Stimulated activated CD4-positive, alpha-beta T cell treated with anti-CD3 and anti-CD28 coated beads, Interleukin-2, amount 100 ng/mL, for 24 hours (primary cell): ENCODE results near the gene CDKL5.
"Not testable (repeated sequence)": the region's sequence is repeated elsewhere in the genome, so short reads cannot be mapped to it uniquely, and the experiment has no call there.

Experiments
- DNase-seq, 2 donors: peaks; one replicate each; pipeline ENCODE4 v3.0.0-alpha.2; 2020

Gene CDKL5

DNA sequence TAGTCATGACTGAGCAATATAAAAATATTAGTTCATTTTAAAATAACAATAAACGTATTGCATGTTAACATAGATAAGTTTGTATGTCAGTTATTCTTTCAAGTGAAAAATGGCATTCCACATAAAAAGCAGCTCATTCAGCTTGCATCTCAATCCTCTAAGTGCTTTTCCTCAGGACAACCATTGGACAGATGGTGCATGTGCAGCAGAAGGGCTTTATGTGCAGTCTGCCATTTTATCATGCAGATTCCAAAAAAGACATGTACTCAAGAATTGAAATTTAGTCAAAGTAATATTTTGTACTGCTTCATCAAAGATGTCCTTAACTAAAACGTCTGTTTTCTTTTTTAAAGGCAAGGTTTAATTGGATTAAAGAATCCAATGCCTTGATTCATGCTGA lies 153.1 kb downstream of the CDKL5 start:
- DNase-seq: no peak

DNA sequence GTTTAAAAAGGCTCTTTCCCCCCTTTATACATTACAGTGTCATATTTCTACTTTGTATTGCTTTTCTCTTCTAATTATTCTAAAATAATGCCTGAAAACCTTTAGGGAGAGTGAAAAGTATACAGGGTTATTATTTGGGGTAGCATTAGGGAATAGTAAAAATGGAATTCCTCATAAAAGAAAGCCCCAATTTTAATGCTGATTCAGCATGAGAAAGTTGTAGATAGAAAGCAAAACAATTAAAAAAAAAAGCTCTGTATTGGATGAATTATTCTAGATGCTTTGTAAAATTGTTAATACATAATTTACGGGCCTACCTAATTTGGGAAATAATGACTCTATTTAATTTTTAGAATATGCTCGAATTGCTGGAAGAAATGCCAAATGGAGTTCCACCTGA lies 154.1 kb downstream of the CDKL5 start:
- no peak for DNase-seq

DNA sequence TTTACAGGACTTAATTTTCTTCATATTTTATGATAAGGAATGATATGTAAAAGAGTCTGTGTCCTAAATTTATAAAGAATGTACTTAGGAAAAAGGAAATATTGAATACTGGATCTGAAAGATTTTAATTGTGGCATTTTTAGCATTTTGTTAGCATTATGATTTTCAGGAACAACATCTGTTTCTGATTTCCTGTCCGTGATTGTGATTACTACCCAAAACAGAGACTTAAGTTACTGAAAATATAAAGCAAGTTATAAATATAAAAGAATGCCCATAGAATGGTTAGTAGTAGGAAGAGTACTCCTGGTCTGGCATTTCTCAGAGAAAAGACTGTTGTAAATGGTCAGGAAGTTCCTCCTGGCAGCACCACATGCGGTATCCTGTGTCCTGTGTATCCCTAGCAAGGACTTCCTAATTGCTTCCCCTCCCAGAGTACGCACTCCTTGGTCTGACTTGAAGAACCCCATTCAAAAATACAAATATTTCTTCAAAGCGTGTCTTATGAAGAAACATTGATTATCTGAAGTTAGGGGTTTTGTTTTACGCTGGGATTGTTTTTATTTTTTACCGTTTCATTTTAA lies 157.6 kb downstream of the CDKL5 start:
- no peak for DNase-seq

DNA sequence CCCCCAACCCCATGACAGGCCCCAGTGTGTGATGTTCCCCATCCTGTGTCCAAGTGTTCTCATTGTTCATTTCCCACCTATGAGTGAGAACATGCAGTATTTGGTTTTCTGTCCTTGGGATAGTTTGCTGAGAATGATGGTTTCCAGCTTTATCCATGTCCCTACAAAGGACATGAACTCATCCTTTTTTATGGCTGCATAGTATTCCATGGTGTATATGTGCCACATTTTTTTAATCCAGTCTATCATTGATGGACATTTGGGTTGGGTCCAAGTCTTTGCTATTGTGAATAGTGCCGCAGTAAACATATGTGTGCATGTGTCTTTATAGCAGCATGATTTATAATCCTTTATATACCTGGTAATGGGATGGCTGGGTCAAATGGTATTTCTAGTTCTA lies 163.9 kb downstream of the CDKL5 start:
- DNase-seq: not testable (repeated sequence)

DNA sequence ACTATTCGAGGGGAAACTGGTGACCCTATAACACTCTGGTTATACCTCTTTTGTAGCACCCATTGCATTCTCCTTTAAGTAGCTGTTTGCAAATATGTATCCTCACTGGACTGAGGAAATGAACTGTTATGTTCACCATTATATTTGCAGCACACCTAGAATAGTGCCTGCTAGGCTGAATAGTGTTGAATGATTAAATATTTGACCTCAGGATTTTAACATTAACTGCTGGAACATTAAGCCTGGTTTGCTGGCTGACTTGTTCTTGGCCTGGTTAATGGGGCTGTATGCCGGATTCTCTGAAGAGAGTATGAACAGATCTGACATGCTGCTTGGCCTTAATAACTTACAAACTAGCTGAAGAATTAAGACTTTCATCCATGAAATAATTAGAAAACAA lies 166.4 kb downstream of the CDKL5 start:
- no peak for DNase-seq

DNA sequence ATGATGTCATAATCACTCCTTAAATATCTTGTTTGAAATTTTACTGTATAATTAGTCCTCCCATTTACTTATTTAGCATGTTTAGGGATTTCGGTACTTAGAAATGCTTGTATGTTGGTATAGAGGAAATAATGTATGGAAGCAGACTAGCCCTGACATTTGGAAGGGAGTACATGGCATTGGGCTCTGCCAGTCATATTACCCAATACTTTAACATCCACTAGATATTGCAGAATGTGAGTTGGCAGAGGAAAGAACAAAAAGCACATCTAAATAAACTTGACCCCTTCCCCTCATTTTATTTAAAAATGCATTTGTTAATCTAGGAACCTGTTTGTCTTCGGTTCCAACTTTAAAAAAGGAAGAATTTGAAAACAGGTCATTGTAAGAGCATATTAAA lies 168.7 kb downstream of the CDKL5 start:
- no peak for DNase-seq

DNA sequence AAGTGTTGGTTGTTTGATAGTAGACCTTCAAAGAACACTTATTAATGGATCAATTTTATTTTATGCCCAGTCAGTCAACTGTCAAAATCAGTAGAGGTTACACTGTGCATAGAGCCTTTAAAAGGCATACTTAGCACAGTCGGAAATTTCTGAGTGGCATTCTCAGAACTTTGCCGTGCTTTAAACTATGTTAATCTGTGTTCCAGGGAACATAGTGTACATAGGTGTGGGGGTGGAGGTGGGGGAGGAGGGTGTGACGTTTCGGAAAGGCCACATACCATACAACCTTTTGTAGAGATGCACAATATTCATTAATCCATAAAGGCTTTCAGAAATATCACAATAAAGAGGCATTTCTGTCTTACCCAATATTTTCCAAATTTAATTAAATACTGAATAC lies 170.7 kb downstream of the CDKL5 start:
- no peak for DNase-seq

DNA sequence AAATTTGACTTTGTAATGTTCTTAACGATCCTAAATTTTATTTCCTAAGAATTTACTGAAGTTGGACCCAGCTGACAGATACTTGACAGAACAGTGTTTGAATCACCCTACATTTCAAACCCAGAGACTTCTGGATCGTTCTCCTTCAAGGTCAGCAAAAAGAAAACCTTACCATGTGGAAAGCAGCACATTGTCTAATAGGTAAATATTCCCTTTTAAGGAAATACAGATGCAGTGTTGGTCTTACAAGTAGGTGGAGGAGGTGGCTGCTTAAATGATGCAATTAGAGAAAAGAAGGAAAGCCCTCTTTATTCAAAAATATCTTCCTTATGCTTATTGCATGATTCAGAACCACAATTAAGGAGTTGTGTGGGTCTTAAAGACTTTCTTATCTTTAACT lies 173.0 kb downstream of the CDKL5 start:
- no peak for DNase-seq

DNA sequence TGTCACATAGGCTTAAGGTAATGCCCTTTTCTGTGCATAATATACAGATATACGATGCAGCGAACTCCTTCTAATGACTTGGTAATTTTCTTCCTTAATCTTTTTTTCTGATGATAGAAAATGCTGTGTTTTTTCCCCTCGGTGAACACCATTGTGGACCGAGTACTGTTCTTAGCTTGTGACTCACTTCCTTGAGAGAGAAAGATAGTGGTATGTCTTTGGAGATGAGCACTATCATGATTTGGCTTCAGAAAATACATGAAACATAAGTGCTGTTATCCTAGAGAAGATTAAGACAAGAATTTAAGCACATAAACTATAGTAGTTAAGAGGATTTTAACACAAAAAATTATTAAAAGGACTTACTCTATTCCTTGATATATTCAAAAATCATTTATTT lies 182.6 kb downstream of the CDKL5 start:
- no peak for DNase-seq

DNA sequence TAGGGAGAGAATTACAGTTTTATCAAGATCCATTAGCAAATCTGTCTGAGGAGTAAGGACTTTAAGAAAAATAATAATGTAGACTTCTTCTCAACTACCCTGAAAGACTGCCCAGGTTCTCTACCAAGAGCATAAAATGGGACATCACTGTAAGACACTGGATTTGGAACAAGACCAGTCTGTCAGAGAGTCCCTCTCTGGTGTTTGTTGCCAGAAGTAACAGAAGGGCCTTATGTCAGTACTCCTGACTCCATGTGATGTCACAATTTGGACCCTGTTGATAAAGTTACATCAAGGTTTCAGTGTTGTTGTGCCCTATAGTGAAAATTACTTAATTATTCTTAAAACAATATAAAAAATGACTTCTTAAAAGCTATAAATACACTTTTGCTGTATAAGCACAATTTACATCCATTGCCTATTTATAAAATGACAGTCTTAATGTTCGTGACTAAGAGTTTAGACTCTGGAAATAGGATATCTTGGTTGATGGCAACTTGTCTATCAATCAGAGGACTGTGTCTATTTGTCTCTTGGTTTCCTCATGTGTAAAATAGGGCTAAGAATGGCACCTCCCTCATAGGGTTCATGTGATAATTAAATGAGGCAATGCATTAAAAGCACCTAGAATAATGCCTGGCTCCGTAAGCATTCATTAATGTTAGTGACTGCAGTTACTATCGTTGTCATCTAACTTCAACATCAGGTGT lies 188.7 kb downstream of the CDKL5 start:
- DNase-seq: no peak

DNA sequence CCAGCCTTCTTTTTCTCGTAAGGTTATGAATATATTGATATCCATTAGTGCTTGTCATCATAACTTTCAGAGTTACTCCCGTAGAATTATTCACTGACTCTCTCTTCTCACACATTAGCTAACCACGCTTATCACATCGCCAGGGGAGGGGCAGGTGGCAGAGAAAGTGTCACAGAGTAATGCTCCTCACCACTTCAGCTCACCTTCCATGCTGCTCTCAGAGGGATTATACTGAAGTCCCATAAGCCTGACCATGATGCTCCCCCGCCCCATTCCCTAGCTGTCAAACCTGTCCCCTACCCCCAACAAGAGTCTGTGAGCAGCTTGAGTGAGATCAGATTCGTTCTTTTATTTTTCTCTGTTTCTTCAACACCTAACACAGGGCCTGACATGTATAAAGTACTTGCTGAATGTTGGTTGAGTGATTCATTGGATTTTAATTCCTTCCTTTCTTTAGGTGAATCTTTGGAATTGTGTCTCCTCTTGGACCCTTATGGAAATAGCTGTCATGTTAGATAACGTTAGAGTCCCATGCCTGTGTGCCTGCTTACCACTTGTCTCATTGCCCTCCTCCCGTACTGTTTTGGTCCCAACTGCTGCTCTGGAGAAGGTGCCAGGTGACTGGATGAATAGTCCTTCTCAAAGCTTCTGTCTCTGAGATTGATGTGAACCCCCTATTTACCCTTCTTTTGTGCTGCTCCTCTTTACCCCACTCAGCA lies 191.4 kb downstream of the CDKL5 start:
- no peak for DNase-seq

DNA sequence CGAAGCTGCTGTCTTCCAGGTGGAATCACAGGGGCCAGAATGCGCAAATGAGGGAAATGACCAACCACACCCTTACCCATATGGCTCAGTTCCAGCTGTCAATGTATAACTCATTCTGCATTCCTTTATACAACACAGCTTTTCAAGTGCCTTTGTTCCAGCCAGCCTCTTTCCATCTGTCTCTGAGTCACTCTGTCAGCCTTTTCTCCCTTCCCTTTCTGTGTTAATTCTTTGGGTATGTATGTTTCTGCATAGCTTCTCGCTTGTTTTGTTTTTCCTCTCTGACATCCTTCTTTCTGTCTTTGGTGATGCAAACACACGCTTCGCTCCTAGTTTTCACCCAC lies 192.0 kb downstream of the CDKL5 start:
- DNase-seq: no peak

DNA sequence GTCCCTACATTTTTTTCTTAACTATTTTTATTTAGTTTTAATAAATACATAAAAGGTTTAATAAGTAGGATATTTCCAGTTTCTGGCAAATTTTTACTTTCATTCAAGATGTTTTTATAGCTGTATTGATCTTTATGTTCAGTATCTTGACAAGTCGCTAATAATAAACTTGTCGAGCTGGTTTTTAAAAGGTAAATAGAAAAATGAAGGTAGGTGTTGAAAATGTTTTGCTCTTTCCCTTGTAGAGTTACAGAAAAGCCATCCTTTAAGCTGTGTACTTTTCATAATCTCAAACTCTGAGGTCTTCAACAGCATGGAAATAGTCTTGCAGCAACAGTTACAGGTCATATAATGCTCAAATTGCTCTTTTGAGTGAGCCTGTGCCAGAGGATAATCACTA lies 193.9 kb downstream of the CDKL5 start:
- no peak for DNase-seq

DNA sequence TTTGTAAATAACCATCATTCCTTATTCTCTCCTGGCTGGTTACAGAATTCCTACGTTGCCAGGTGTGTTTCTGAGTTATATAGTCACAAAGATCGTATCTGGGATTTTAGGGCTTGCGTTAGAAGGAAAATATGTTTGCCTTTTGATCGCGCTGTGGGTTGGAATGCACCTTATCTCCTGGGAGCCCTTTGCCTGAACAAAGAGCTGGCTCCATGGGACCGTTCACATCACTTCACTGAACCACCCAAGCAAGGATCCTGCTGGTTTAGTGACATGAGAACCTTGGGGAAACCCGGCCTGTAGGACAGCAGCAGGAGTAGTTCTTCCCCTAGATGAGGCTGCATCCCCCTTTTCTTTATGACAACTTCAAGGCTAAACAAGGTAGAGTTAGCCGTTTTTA lies 194.9 kb downstream of the CDKL5 start:
- DNase-seq: no peak

DNA sequence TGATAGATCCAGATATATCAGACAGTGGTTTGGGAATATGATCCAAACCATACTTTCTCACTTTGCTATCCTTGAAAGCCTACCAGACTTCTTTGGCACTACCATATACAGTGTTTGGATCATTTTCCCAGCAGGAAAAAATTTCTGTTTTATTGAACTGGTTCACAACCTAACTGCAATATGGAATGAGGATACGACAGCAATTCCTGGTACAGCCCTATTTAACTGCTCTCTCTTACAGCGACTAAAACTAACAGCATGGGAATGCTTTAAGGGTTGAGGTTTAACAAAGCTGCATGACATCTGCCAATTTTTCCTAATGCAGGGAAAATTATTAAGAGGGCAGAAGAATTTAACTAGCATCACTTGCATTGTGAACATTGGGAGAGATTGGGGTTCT lies 199.2 kb downstream of the CDKL5 start:
- no peak for DNase-seq

DNA sequence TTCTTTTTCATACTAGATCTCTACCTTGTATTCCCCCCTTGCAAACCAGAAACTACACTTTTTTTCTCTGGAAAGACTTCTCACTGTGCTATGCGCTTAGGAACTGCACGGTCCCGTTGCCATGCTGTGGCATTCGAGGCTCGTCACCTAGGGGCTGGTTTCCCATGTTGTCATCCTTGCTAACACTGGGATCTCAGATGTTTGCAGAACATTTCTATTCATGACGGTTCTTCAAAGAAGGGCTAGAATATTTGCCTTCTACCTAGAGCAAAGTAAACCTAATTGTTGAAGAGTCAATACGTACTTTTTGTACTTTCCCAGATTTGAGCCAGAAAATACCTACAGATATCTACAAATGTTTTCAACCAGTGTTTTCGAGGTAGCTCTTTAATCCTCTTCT lies 205.5 kb downstream of the CDKL5 start:
- no peak for DNase-seq

DNA sequence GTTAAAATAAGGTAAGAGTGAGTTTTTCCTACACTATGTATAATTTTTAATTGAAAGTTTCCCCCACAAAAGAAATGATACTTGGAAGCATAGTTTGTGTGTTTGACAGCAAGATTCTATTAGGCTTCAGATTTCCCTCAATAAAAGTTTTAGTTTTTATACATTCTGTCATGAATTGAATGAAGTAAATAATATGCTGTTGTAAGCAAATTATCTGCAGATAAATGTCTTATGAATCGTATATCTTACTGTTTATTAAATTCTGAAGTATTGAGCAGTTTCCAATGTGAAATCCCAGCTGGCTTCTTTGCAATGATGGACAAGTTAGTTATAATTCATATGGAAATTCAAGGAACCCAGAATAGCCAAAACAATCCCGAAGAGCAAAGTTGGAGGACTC lies 213.0 kb downstream of the CDKL5 start:
- no peak for DNase-seq

DNA sequence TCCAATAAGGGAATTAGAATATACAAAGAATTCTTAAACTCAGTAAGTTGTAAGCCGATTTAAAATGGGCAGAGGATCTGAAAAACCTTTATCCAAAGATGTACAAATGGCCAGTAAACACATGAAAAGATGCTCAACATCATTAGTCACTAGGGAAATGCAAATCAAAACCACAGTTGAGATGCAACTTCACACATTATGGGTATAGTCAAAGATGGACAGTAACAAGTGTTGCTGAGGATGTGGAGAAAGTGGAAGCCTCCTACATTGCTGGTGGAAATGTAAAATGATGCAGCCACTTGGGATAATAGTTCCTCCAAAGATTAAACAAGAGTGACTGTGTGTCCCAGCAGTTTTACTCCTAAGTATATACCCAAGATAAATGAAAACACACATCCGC lies 213.9 kb downstream of the CDKL5 start:
- no peak for DNase-seq

DNA sequence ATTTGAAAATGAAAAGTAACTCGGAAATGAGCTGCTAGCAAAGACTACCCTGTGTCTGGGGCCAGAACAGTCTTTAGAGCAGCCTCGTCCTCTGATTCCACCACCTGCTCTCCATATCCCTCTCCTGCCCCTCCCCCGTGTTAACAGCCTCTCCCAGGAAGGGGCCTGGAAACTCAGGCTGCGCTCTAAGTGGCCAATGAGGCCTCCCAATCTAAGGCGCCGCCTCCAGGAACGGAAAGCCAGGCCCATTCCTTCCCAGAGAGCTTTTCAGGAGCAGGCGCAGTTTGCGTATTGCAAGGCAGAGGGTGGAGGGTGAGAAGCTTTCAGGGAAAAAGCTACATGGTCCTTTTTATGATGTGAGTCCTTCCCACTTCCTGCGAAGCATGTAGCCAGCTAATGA lies 215.3 kb downstream of the CDKL5 start:
- DNase-seq: no peak

DNA sequence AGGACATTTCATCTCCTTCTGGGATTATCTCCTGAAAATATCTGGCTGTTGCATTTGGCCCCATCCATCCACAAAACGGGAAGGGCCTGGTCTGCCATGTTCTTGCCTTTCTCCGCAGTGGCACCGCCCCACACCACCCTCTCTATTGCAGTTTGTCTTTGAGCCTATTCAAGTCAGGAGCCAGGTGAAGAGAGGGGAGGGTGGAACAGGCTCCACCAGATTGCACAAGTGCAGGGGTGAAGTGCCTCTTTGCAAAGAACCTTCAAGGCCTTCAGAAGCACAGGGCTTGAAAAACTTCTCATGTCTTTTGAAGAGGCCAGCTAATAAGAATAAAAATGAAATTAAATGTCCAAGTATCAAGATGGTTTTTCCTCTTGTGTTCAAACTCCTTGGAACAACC lies 217.8 kb downstream of the CDKL5 start:
- DNase-seq: no peak

DNA sequence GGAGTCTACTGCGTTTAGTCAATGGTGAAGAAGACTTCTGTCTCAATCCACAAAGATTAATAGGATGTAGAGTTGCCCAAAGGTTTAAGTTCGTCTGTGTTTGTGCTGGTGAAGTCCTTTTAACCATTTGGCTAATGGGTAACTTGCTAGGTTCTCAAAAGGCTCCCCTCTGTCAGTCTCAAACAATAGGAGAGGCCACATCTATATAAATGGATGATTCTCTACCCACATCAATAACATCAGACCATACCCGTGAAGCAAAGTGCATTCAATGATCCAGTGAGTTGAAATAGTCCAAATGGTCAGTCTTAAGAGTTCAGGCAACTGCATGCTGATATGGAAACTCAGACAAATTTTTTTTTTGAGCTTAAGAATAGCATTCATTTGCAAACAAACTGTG lies 218.4 kb downstream of the CDKL5 start:
- DNase-seq: no peak

DNA sequence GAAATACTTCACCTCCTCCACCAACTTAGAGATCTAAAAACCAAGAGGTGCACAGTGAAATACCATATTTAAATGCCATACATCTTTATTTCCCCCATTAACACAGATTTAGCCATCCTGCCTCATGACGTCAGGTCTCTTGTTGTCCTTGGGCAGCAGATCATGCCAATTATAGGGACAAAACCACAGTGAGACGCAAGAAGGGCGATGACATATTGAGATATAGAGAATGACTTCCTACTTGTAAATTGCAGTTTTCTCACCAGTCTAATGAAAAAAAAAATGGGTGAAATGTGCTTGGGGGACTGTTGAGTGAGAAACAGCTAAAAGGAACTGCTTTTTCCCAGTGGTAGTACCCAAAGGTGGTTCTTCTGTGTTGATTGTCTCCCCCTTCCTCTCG lies 222.2 kb downstream of the CDKL5 start:
- DNase-seq: no peak

DNA sequence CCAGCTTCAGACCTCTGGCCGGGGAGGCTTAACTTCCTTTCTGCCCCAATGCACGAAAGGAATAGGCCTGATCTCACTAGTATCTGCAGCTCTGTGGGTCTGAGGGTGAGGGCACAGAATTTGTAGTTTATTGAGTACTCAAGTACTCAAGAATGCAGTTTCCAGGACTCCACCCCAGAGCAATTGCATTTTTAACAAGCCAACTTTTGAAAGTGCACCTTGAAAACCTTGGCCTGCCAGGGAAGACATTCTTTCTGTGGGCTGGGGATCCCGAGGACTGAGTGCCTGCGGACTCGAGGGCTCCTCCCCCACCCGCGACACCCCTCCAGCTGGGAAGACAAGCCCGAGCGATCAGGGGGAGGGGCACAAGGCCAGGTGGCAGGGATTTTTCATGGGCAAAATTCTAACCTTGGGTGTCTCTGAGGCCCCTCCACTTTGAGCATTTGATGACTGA lies 224.1 kb downstream of the CDKL5 start:
- no peak for DNase-seq

DNA sequence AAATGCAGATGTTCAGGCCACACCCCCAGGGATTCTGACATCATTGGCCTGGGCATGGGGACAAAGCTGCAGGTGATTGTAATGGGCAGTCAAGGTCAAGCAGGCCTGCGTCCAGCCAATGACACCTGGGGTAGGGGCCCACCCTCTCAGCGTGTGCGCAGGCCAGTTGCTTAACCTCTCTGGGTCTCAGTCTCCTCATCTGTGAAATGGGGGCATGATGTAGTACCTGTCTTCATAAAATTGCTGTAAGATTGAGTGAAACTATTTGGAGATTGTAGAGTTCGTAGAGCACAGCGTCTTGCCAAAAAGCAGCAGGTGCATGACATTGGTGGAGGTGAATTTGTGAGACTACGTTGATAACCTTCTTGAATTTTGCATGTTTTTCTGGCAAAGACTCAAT lies 225.3 kb downstream of the CDKL5 start:
- no peak for DNase-seq

DNA sequence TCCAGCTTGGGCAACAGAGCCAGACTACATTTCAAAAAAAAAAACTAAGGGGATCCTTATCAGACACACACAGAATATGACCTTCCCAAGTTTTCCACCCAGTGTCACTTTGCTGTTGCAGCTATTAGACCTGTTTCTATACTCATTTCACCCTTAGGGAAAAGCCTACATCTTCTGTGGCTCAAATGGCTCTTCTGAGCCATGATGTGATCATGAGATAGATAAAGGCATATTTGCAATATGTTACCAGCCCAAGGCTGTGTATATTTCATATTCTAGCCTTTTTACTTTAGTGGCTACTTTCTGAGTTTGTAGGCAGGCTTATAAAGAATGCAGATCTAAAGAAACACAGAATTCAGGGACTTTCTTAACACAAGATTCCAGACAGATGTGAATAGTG lies 227.2 kb downstream of the CDKL5 start:
- DNase-seq: no peak
